ENCODE data around the gene AJAP1. TPM values are rescaled to one million over a fixed set of nuclear protein-coding genes. Genes with fewer than 3 reads are reported as not detected.

AJAP1 gene
- total and polyA plus RNA-seq, 2 of the 13 experiments (the other 11 are each of a cell fraction or from before 2014, with no cell fraction given), result not detected

GRCh38 chr1:4709641-4710040, 55.2 kb downstream of the AJAP1 start:
- Histone ChIP-seq H2AFZ (ENCODE audit: low read length) (no peak overlapping the region), H3K79me2 (ENCODE audit: insufficient read depth, low read length) (no peaks in the 10 kb centered on the region), H3K27me3 (ENCODE audit: control insufficient read depth in 1 of 2, insufficient read depth in 2 of 2, low read length in 2 of 2) (no peaks in the 10 kb centered on the region; a peak in 2 of 5 replicates), H3K9ac (ENCODE audit: insufficient read depth, low read depth, low read length) (no peak overlapping the region), H3K27ac (ENCODE audit: extremely low read length, insufficient read depth, low read length) (no peak overlapping the region), H3K4me2 (ENCODE audit: low read depth, low read length) (no peak overlapping the region), H3K4me3 (replicated peaks in 1 of 3; ENCODE audit: insufficient read depth in 1 of 3, low read depth in 2 of 3, low read length in 3 of 3) (no peak overlapping the region), H3K9me3 (ENCODE audit: low read length) (no peaks in the 10 kb centered on the region), H3K4me1 (ENCODE audit: insufficient read depth, low read length) (peaks cover 15% of the 10 kb centered on the region), H4K20me1 (ENCODE audit: insufficient read depth, low read length) (no peaks in the 10 kb centered on the region), H3K36me3 (replicated peaks in 1 of 2; ENCODE audit: control insufficient read depth in 1 of 2, insufficient read depth in 2 of 2, low read length in 2 of 2) (no peaks in the 10 kb centered on the region)
- intact Hi-C loops (cut with micrococcal nuclease; ENCODE audit: unreplicated experiment) (no loop called here), in situ Hi-C loops (cut with HindIII; ENCODE audit: extremely low pct_ligation_motif_present, low pct_unique_long_range_greater_than_20kb) (no loop called here)
- BruUV-seq (replicated peaks), result no TSS peak
- 0% methylated on average over 1 of the region's 5 CpGs for WGBS (ENCODE audit: low lambda C conversion rate)
- DNase-seq (ENCODE audit: low spot score) (no peak), FAIRE-seq (no peak), ATAC-seq (no peak)
- POLR2A ChIA-PET, result no interaction called here
- CTCF ChIA-PET (ENCODE audit: low intra/inter-chr PET ratio, low total read pairs), result no interaction called here
- no peak for TF ChIP-seq HMG20B (CRISPR knock-in tag; conservative IDR thresholded peaks at IDR 0.05)
- no peak for TF ChIP-seq TRAFD1 (CRISPR knock-in tag; IDR thresholded peaks at IDR 0.05; ENCODE audit: borderline replicate concordance)
- no peak for TF ChIP-seq TBL1XR1 (IDR thresholded peaks at IDR 0.05; ENCODE audit: borderline replicate concordance, low read length, partially characterized antibody)
- TF ChIP-seq GRHL1 (CRISPR knock-in tag; conservative IDR thresholded peaks at IDR 0.05), result no peak
- TF ChIP-seq ZNF609 (CRISPR knock-in tag; IDR thresholded peaks at IDR 0.05; ENCODE audit: borderline replicate concordance), result no peak
- TF ChIP-seq ZUFSP (CRISPR knock-in tag; IDR thresholded peaks at IDR 0.05; ENCODE audit: borderline replicate concordance), result no peak
- no peak for TF ChIP-seq ZSCAN12 (CRISPR knock-in tag; IDR thresholded peaks at IDR 0.05)
- TF ChIP-seq ZNF704 (CRISPR knock-in tag; IDR thresholded peaks at IDR 0.05; ENCODE audit: borderline replicate concordance), result no peak
- TF ChIP-seq SOX5 (CRISPR knock-in tag; IDR thresholded peaks at IDR 0.05; ENCODE audit: borderline replicate concordance), result no peak
- TF ChIP-seq ZFP36L1 (CRISPR knock-in tag; IDR thresholded peaks at IDR 0.05), result no peak
- TF ChIP-seq TRIM22 (IDR thresholded peaks at IDR 0.05), result no peak
